ENCODE measurements around the gene GRIN2C.

The GRIN2C gene

DNA sequence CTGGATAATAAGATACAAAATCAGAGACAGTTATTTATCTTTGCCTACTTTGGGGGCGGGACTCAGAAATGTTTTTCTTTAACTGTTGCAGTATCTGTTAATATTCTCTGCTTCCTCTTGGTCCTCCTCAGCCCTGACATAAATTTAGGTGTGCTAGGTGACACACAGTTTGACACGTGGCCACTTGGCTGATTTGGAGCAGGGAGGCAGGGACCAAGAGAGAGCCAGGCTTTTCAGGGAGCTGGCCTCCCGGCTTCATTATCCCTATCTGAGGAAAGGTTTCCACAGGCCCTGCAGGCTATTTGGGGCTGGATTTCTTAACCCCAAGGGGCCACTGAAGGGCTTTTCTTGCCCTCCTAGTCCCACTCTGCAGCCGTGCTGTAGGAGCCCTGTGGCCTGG is 63.5 kb downstream of the GRIN2C start:
- no peak for DNase-seq

DNA sequence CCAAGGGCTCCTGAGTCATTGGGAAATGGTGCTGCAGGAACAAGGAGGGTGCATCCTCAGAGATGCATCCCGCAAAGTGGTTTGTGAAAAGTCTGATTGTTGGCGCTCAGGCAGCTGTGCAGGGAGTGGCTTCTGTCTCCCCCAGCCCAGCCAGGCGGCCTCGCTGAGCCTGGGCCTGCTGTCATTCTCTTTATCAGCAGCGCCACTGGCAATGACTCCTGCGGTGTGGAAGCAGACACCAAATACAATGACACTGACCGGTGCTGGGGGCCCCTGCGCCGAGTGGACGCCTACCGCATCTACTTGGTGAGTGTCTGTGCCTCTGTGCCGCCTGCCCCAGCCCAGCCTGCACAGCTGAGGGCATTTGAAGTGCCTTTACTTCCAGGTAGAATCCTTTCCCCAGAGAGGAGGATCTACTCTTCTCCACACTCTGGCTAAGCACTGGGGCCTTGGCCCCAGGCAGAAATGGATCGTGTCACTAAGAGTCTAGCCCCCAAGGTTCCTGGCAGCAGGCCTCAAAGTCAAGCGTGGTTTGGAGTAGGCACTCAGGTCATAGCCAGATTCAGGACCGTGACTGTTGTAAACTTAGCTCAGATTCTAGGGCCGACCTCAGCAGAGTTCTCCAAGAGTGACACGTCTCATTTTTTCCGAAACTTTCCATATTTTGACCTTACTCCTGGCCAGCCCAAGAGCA is 64.2 kb downstream of the GRIN2C start:
- no peak for DNase-seq

DNA sequence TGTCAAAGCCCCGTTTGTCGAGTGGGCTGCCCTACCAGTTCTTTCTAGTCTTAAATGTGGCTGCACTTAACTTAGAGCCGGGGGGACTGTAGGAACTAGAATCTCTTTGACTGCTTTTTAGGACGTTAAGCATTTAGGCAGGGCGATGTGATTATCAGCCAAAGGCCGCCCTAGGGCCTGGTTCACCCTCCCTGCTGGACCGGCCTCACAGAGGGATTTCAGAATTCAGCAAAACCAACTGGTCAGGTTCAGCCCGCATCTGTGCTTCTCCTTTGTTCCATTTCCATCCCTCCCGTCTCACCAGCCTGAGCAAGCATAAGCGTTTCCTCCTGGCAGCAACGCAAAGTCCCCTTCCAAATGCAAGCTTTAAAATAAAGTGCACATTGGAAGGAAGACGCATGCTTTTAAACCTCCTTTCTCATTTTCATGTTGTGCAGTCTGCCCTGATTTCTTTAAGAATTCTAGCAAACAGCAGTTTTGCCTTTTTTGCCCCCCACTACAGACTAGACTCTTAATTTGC is 67.0 kb downstream of the GRIN2C start:
- DNase-seq = no peak
